SU-DHL-6 (cell line): ENCODE results near the gene GIGYF1.

Experiments used
- EZH2phosphoT487 ChIP-seq: fragments of 200-600 bp; sonication (generic), shearing (Covaris generic); conservative IDR thresholded peaks from 2 replicates; pipeline ENCODE4 v1.6.1; 2018; ENCODE audit warnings: mild to moderate bottlenecking, antibody characterized with exemption, low read length, moderate library complexity, mixed read lengths
- TF ChIP-seq, protein P1 (sequence below): fragments of 200-600 bp; sonication (generic); IDR thresholded peaks from one replicate; pipeline ENCODE4 v1.5.1; 2017; ENCODE audit warnings: antibody characterized with exemption, mild to moderate bottlenecking, low read length, moderate library complexity; ENCODE audit not compliant: insufficient read depth, poor library complexity, severe bottlenecking

DNA sequence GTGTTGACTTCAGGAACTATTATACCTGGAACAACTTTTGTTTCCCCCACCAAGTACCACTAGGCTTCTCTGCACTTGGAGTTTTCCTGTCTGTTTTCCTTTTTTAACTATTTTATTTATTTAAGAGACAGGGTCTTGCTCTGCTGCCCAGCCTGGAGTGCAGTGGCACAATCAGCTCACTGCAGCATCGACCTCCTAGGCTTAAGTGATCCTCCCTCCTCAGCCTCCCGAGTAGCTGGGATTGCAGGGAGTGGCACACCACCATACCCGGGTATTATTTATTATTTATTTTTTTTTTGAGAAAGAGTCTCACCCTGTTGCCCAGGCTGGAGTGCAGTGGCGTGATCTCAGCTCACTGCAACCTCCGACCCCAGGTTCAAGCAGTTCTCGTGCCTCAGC, 2.1 kb upstream of the GIGYF1 start:
- TF ChIP-seq, protein P1, sequence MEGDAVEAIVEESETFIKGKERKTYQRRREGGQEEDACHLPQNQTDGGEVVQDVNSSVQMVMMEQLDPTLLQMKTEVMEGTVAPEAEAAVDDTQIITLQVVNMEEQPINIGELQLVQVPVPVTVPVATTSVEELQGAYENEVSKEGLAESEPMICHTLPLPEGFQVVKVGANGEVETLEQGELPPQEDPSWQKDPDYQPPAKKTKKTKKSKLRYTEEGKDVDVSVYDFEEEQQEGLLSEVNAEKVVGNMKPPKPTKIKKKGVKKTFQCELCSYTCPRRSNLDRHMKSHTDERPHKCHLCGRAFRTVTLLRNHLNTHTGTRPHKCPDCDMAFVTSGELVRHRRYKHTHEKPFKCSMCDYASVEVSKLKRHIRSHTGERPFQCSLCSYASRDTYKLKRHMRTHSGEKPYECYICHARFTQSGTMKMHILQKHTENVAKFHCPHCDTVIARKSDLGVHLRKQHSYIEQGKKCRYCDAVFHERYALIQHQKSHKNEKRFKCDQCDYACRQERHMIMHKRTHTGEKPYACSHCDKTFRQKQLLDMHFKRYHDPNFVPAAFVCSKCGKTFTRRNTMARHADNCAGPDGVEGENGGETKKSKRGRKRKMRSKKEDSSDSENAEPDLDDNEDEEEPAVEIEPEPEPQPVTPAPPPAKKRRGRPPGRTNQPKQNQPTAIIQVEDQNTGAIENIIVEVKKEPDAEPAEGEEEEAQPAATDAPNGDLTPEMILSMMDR: no peak
- TF ChIP-seq EZH2phosphoT487: no peak
